ENCODE data around the gene NUDT15.
A peak's percentile ranks its signal among the peaks of the same experiment; 100 is the strongest.

The NUDT15 gene

DNA sequence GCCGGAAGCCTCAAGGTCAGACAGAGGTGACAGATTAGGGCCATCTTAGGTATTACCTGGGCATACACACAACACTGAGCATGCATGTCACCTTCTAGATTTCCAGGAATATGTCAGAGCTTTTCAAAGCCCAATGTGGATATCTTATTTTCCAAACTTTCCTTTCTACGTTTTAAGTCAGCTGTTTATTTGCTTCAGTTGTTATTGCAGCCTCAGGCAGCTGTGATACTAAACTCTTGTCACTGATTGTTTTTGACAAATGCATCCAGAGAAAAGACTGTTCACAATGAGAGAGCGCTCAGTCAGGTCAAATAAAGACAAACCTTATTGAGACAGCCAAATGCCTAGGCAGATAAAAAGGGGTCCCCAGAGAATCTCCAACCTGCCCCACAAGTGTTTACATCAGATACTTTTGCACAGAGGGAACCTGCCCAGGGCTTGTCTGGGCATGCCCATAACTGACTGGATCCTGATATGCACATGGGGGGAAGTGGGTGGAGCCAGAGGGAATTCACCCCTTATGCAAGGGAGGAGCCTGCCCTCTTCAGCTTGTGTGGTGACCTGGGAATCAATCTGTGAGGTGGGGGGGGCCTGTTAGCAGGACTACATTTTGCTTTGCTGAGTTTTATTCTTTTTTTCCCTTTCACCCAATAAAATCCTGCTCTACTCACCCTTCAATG is 28.9 kb downstream of the NUDT15 start:
- TF ChIP-seq, protein P1, sequence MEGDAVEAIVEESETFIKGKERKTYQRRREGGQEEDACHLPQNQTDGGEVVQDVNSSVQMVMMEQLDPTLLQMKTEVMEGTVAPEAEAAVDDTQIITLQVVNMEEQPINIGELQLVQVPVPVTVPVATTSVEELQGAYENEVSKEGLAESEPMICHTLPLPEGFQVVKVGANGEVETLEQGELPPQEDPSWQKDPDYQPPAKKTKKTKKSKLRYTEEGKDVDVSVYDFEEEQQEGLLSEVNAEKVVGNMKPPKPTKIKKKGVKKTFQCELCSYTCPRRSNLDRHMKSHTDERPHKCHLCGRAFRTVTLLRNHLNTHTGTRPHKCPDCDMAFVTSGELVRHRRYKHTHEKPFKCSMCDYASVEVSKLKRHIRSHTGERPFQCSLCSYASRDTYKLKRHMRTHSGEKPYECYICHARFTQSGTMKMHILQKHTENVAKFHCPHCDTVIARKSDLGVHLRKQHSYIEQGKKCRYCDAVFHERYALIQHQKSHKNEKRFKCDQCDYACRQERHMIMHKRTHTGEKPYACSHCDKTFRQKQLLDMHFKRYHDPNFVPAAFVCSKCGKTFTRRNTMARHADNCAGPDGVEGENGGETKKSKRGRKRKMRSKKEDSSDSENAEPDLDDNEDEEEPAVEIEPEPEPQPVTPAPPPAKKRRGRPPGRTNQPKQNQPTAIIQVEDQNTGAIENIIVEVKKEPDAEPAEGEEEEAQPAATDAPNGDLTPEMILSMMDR (IDR thresholded peaks at IDR 0.05; ENCODE audit: low read length, missing control alignments) = no peak
- no peak overlapping the region for H3K4me3 ChIP-seq (replicated peaks; ENCODE audit: low read depth, low read length)
- DNase-seq (ENCODE audit: low read depth) = peak; percentile 31

DNA sequence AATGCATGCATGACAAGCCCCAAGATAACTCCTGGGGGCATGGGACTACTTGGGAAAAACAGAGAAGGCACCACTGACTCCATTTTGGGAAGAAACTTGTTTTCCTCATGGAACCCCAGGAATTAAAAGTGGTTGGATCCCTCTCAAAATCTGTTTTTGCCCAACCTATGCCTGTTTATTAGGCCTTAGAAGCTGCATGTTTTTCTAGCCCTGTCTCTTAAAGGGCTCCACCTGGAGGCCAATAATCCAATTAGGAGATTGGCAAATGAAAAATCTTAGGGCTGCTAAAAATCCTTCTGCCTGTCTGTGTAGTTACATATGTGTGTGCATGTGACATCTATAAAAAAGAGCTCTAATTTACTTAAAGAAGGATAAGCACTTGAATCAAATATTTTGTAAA is 30.5 kb downstream of the NUDT15 start:
- no peak overlapping the region for H3K4me3 ChIP-seq (replicated peaks; ENCODE audit: low read depth, low read length)
- TF ChIP-seq, protein P1 (IDR thresholded peaks at IDR 0.05; ENCODE audit: low read length, missing control alignments) = no peak
- DNase-seq (ENCODE audit: low read depth) = no peak

DNA sequence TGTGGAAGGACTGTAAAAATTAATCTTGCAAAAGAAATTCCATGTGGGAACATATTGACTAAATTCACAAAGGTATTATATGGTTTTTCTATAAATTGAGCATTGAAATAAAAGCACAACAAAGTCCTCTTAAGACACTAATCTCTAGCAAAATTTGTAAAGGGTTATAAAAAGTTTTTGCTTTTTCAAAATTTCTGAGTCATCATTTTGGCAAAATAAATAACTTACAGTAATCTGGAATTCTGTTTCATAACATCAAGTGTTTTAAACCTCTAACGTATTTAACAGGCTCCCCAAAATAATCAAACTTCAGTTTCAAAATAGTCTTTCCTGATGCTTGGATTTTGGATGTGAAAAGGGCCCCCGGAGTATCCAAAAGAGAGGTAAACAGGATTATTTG is 31.4 kb downstream of the NUDT15 start:
- TF ChIP-seq, protein P1 (IDR thresholded peaks at IDR 0.05; ENCODE audit: low read length, missing control alignments) = no peak
- DNase-seq (ENCODE audit: low read depth) = no peak
- no peak overlapping the region for H3K4me3 ChIP-seq (replicated peaks; ENCODE audit: low read depth, low read length)

DNA sequence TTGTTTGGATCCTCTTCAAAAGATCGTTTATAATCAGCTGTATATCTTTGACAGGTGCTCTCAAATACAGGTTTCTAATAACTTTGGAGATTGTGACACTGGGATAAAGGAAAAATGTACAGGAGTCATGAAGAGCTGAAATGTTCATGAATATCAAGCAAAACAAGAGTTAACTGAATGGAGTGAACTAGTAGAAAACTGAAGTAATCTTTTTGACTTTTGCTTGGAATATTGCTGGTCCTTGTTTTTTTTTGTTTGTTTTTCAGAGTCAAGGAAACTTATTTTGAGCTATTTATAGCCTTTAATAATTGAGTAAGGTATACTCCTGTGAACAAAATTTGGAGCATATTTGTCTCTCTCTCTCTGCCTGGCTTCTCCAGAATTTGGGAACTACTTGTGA is 32.0 kb downstream of the NUDT15 start:
- TF ChIP-seq, protein P1 (IDR thresholded peaks at IDR 0.05; ENCODE audit: low read length, missing control alignments) = no peak
- no peak for DNase-seq (ENCODE audit: low read depth)
- no peak overlapping the region for H3K4me3 ChIP-seq (replicated peaks; ENCODE audit: low read depth, low read length)

DNA sequence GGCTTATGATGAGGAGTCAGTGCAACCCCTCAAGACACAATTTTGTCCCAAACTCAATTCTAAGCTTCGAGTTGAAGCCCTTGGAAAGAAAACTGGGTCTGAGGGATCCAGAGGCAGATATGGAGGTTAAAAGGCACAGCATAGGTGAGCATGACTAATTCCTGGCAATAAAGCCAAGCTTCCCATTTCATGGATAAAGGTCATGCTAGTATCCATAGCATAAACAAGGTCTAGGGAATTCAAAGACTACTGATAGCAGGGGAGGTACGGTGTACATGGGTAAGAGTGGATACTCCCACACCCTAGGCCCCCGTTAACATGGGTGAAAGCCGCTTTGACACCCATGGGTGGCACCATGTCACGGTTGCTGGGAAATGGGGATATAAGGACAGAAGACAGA is 33.4 kb downstream of the NUDT15 start:
- TF ChIP-seq, protein P1 (IDR thresholded peaks at IDR 0.05; ENCODE audit: low read length, missing control alignments) = no peak
- no peak for DNase-seq (ENCODE audit: low read depth)
- H3K4me3 ChIP-seq (replicated peaks; ENCODE audit: low read depth, low read length) = no peak overlapping the region

DNA sequence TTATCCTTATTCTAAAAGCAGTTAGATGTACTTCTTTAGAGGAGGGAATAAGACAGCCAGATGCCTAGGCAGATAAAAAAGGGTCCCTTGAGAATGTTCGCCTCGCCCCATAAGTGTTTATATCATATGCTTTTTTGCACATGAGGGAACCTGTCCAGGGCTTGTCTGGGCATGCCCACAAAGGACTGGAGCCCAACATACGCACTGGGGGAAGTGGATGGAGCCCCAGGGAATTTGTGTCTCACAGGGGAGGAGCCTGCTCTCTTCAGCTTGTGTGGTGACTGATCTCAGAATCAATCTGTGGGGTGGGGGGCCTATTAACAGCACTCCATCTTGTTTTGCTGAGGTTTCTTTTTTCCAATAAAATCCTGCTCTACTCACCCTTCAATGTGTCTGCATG is 34.8 kb downstream of the NUDT15 start:
- DNase-seq (ENCODE audit: low read depth) = no peak
- TF ChIP-seq, protein P1 (IDR thresholded peaks at IDR 0.05; ENCODE audit: low read length, missing control alignments) = no peak
- no peak overlapping the region for H3K4me3 ChIP-seq (replicated peaks; ENCODE audit: low read depth, low read length)

DNA sequence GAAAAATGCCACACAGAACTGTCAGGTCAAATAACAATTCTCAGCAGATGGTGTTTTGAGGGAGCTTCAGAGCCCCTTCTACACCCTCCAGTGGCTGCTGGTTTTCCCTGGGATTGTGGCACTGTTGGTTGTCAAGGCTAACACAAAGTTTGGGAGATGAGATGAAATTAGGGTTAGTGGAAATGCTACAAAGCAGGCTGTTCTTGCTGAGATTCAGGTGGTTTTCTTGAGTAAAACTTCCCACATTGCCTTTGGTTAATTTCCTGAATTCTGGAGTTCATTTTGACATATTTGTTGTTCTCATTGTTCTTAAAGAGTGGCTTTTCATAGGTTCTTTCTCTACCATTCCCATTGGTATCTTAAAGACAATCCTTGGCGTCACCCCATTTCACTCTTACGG is 35.3 kb downstream of the NUDT15 start:
- TF ChIP-seq, protein P1 (IDR thresholded peaks at IDR 0.05; ENCODE audit: low read length, missing control alignments) = no peak
- no peak for DNase-seq (ENCODE audit: low read depth)
- H3K4me3 ChIP-seq (replicated peaks; ENCODE audit: low read depth, low read length) = no peak overlapping the region
